ENCODE results near the gene FAH.

DNA sequence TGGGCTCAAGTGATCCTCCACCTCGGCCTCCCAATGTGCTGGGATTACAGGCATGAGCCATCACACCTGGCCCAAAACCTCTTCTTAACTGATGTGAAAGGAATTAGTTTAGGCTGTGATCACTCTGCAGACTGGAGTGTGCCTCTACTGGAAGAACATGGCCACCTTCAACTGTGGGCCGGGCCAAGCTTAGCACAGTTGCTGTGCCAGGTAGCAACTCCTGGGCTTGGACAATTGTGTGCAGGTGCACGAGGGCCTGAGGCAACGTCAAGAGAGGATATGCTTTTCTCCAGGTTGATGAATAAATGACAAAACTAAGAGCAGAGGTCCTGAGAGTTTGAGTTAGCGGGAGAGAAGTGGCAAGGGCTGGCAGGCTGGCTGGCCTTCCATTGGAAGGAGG, 6.5 kb downstream of the FAH start:
- TF ChIP-seq, protein P1, sequence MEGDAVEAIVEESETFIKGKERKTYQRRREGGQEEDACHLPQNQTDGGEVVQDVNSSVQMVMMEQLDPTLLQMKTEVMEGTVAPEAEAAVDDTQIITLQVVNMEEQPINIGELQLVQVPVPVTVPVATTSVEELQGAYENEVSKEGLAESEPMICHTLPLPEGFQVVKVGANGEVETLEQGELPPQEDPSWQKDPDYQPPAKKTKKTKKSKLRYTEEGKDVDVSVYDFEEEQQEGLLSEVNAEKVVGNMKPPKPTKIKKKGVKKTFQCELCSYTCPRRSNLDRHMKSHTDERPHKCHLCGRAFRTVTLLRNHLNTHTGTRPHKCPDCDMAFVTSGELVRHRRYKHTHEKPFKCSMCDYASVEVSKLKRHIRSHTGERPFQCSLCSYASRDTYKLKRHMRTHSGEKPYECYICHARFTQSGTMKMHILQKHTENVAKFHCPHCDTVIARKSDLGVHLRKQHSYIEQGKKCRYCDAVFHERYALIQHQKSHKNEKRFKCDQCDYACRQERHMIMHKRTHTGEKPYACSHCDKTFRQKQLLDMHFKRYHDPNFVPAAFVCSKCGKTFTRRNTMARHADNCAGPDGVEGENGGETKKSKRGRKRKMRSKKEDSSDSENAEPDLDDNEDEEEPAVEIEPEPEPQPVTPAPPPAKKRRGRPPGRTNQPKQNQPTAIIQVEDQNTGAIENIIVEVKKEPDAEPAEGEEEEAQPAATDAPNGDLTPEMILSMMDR (IDR thresholded peaks at IDR 0.05; ENCODE audit: low read depth, low read length, poor library complexity, severe bottlenecking), result no peak
- no peak for TF ChIP-seq EZH2phosphoT487 (IDR thresholded peaks at IDR 0.05; ENCODE audit: borderline replicate concordance, low read length)

Data from DOHH2 (cell line).